Brain pericyte (primary cell): ENCODE measurements around the gene SLAIN1.
"Not testable (repeated sequence)": the region's sequence is repeated elsewhere in the genome, so short reads cannot be mapped to it uniquely, and the experiment has no call there.

ENCODE experiments used
- DNase-seq: peaks from one replicate; pipeline ENCODE4 v3.0.0-alpha.2; 2012; ENCODE audit warnings: low read depth, low spot score

The SLAIN1 gene

DNA sequence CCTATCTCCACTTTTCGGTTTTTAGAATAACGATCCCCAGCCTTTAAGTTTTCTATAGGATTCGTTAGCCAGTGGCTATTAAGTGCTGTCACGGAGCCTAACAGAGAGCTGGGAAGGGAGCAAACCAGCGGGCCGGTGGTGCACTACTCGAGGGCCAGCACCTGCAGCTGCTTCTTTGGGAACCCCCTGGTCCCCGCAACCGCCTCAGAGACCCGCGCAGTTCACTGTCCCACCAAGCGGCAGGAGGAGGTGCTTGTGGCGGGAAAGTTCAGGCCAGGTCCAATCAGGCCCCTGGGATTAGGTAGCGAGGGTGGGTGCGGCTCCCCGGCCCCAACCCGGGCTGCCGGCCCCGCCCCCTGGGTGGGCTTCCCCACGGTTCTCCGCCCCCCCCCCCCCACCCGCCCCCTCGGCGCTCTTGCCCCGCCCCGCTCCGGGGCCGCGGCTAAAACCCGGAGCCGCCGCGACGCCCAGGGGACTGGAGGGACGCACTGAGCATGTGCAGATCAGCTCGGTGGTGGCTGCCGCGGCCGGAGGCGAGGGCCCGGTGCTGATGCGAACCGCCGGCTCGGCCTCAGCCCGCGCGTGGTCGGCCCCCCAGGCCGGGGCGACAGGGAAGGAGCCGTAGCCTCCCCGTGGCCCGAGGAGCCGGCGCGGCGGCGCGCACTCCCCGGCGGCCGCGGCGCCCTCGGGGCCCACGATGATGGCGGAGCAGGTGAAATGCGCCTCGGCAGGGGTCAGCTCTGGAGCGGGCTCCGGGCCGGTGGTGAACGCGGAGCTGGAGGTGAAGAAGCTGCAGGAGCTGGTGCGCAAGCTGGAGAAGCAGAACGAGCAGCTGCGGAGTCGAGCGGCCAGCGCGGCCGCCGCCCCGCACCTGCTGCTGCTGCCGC is at the start of gene SLAIN1:
Gene SLAIN1 (plus strand): TSS at position 471 of the 887 bp plus-strand sequence. CDS start 227 bp downstream, at position 698.
- DNase-seq: no peak

DNA sequence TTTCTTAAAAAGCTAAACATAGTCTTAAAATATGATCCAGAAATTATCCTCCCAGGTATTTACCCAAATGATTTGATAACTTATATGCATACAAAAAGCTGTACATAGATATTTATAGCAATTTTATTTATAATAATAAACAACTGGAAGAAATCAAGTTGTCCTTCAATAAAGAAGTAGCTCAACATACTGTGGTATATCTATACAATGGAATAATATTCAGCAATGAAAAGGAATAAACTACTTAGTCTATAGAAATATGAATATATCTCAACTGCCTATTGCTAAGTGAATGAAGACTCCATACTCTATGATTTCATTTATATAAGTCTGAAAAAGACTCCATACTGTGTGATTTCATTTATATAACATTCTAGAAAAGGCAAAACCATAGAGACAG is 47.1 kb upstream of the SLAIN1 start:
- DNase-seq: no peak

DNA sequence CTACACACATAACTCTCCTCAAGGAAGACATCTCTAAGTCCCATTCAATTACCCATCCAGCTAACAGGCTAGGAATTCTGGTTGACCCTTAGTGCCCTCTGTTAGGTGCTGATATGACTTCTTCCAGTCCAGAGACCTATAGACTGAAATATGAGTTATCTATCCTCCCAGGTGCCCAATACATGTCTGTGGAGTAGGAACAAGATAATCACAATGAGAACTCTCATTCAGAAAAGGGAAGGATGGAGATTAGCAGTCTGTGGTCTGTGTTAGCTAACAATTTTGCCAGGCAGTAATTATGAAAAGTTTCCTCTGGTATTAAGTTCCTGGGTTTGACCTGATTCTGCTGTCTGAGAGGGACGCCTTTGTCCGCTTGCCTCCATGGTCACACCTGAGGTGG is 44.2 kb upstream of the SLAIN1 start:
- DNase-seq: no peak

DNA sequence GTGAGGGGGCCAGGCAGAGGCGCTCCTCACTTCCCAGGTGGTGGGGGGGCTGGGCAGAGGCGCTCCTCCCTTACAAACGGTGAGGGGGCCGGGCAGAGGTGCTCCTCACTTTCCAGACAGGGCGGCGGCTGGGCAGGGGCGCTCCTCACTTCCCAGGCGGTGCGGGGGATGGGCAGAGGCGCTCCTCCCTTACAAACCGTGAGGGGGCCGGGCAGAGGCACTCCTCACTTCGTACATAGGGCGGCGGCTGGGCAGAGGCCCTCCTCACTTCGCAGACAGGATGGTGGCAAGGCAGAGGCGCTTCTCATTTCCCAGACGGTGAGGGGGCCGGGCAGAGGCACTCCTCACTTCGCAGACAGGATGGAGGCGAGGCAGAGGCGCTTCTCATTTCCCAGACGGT is 37.5 kb upstream of the SLAIN1 start:
- DNase-seq: not testable (repeated sequence)

DNA sequence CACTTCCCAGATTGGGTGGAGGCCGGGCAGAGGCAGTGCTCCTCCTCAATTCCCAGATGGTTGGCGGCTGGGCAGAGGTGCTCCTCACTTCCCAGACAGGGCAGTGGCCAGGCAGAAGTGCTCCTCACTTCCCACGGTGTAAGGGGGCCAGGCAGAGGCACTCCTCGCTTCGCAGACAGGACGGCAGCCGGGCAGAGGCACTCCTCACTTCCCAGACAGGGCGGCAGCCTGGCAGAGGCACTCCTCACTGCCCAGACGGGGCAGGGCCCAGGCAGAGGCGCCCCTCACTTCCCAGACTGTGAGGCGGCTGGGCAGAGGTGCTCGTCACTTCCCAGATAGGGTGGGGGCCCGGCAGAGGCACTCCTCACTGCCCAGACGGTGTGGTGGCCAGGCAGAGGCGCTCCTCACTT is 36.6 kb upstream of the SLAIN1 start:
- no peak for DNase-seq

DNA sequence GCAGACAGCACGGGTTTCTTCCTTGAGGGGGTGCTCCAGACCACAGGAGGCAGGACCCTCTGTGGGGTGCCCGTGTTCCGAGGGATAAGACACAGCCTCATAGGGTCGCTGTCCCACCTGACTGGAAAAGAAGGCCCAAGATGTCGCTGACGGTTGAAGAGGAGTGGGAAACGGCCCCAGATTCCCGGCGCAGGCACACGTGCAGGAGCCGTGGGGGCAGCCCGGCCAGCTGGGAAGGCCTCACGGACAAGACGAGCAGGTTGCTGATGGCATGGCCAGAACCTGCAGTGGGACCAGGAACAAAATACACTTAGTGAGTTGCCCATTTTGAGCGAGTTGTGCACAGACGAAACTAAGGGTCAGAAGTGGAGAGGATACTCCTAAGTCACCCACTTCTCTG is 35.2 kb upstream of the SLAIN1 start:
- DNase-seq: not testable (repeated sequence)

DNA sequence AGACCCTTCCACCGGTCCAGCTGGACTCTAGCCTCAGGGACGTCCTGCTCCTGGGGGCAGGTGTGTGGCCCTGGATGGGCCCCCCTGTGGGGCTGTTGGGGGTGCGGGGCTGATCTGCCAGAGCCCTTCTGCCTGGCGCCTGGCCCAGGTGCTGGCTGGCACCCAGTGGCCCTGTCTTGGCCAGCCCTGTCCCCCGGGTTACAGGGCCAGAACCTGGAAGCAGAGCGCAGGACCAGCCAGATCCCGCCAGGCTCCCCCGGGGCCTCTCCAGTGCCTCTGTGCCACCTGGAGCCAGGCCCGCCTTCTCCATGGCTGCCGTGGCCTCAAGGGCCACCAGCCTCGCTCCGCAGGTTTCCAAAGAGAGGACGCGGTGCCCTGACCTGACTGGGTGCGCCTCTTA is 34.7 kb upstream of the SLAIN1 start:
- not testable (repeated sequence) for DNase-seq

DNA sequence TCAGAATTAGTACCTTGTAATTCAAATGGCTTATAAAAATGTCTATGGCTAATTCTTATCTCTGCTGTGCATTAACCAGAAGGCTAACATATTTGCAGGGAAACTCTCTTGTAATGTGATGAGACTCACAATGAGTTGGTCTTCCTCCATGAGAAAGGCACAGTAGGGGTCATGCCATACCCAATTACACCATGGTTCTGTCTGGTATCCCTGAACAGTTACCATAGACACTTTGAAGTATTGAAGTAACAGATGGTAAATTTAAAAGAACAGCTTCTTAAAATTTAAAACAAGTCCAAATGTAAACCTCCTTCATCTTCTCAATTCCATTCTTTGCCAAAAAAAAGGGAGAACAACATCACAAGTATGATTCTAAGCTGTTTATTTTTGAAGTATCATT is 22.6 kb upstream of the SLAIN1 start:
- DNase-seq: no peak

DNA sequence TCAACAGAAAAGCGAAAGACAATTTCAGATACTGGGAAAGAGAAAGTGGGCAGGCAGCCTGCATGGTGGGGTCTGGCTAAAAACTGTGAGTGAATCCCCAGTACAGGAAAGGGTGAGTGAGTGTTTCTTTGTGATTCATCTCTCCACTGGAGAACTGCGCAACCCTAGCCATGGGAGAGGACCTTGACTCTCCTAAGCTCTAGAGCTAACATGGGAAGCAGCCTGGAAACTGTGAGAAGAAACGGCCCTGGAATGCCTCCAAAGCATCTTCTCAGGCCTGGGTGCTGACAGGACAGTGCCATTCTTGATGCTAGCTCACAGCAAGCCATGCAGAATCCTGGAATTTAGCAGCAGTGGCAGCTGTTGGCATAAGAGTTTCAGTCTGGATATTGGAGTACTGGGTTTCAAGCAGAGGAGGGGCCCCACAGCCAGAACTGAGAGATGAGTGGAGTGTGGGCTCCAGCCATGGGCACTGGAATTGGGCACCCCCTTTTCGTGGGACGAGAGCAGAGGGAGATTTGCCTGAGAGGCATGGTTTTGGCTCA is 18.7 kb upstream of the SLAIN1 start:
- DNase-seq: no peak

DNA sequence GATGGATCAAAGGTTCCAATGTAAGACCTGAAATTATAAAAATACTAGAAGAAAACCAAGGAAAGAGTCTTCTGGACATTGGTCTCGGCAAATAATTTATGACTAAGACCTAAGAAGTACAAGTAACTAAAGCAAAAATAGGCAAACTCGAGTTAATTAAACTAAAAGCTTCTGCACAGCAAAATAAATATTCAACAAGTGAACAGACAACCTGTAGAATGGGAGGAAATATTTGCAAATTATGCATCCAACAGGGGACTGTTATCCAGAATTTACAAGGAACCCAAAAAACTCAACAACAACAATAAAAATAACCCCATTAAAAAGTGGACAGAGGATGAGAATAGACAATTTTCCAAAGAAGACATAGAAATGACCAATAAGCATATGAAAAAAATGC is 9.7 kb upstream of the SLAIN1 start:
- DNase-seq: no peak

DNA sequence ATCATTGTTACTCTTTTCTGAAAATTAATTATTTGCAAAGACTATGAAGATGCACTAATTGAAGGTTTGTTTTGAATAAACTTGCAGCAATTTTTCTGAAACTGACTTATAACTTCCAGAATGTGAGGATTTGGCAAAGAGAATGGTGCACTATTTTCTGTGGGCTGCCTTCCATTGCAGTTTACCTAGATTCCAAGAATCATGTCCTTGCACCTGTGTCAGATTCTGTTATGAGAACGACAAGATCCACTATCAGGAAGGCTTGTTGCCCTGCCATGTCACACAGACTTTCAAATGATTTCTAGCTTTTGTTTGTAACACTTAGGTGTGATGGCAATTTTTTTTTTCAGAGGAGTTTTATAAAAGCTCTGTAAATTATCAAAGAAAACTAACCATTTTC is 5.6 kb upstream of the SLAIN1 start:
- DNase-seq: no peak

DNA sequence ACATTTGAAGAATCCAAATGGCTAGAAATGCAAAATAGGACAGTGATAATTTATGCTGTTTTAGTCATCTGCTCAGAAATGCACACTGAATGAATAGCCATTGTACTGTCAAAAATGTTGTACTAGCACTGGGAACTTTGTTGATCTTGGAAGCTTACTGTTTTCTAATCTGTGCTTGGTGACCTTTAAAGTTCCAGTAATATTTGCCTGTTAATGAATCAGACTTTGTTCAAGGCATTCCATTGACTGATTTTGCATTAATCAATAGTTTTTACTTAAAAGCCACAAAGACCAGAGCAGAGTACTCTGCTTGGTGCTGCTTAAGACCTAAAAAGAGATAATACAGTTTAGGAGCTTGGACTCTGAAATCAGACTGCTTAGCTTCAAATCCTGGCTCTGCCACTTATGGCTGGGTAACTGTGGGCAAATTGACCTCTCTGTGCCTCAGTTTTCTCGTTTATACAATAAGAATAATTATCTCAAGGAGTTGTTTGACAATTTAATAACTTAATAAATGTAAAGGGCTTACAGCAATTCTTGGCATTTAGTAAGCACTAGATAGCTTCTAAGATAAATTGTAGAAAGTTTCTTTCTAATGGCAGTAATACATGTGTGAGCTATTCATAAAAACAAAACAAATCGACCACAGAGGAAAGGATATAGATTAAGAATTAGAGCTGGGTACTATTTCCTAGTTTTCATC is 4.6 kb upstream of the SLAIN1 start:
- no peak for DNase-seq

DNA sequence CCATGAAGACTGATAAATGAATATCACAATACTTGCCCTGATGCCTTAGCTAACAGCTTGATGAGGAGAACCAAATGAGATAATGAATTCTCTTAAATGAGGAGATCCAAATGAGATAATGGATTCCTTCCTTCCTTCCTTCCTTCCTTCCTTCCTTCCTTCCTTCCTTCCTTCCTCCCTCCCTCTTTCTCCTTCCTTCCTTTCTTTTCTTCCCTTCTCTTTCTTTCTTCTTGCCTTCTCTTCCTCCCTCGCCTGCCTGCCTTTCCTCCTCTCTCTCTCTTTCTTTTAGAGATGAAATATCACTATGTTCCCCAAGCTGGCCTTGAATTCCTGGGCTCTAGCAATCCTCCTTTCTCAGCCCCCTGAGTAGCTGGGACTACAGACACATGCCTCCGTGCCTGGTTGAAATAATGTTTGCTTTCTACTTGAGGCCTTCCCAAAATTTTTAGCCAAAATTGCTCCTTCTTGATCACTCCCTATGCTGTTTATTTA is 4.0 kb upstream of the SLAIN1 start:
- DNase-seq: no peak

DNA sequence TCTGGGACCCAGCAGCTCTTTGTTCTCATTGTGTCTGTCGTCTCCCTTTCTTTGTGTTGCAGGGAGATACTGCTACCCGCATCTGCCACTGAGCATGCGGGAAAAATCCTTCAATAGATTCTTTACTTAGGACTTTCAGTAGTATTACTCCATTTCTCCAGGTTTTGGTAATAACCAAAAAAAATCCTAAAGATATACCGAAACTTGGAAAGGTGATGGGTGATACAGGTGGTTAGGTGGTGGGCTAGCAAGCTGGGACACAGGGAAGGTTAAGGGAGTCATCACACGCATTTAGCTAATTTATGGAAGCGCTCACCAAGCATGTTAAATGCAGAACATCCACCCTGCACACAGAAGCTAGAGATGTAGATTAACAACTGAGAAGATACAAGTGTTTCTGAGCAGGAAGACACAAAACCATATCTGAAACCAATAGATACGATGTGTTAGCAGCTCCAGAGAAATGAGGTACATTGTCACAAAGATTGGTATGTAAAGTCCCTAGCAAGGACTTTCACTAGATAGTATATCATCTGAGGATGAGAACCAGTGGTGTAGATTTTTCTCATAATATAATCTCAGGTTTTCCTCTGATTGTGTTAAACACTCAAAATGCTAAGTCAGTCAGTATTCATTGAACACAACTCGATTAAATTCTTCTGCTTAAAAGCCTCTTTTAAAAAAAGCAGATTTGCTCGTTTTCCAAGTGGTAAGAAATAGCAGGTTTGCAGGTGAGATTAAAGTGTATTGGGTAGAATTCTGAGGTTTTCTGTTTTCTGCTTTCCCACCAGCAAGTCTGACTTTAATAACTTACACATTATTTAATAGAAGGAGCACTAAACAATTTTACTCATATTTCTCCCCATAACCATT is 1.2 kb upstream of the SLAIN1 start:
- DNase-seq: no peak

DNA sequence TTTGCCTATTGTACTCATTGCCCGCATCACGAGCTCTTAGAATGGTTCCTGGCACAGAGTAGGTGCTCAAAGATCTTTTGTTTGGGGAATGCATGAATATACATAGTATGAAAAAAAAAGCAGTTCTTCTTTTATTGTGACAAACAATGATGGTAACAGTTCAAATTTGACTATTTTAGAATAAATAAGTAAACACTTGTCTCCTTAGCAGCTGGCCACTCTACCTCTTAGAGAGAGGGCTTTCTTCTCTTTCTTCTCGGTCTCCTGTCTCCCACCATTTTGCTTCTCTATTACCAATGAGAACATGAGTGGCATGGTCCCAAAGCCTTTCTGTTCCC is 639 bp upstream of the SLAIN1 start:
- DNase-seq: no peak

DNA sequence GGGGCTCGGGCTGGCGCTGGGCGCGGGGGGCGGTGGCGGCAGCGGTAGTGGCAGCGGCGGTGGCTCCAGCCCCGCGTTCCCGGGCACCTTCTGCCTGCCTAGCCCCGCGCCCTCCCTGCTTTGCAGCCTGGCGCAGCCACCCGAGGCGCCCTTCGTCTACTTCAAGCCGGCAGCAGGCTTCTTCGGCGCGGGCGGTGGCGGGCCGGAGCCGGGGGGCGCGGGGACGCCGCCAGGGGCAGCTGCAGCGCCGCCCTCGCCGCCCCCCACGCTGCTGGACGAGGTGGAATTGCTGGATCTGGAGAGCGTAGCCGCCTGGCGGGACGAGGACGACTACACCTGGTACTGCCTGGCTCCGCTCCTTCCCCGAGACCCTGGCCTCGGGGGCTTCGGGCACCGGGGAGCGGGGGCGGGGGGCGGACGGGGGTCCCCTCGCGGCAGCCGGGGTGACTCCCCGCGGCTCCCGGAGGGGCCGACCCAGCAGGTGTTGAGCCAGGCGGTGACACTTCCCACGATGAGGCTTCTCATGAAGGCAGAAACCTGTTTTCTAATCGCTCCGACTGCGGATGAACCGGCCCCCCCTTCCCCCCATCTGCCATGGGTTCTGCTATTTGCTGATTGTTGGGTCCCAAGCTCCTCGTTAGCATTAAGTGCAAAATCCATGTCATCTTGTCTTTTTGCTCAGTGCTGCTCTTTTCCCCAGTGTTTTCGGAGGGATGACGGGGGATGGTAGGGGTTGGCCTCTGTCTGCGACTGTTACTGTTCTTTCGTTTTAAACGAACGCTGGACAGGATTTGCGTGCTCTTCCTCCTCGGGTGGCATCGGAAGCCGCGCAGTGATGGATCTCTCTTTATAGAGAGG is 943 bp downstream of the SLAIN1 start:
- DNase-seq: no peak

DNA sequence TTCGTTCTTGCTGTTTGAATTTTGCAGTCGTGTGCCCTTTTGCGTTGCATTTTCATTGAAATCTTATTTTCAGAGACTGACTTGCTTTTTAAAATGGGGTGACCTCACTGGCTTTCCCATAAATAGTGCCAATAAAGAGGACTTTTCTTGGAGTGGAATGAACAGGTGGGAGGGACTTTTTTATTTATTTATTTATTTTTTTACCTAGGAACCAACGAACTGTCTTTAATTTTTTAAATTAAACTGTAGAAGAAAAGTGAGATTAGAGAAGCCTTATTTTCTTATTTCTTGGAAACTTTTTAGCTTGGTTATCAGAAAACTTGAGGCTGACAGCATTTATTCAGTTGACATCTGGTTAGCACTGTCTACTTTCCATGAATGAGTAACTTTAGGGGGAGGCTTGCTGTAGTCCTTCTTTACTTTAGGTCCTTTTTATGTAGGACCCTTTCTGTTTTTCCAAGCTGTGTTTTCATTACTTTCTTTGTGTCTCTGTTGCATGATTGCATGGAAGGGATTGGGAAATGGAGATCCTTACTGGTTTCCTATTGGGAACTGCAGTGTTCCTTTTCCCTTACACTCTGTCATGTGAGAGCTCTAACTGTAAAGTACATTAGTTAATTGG is 1.7 kb downstream of the SLAIN1 start:
- DNase-seq: no peak

DNA sequence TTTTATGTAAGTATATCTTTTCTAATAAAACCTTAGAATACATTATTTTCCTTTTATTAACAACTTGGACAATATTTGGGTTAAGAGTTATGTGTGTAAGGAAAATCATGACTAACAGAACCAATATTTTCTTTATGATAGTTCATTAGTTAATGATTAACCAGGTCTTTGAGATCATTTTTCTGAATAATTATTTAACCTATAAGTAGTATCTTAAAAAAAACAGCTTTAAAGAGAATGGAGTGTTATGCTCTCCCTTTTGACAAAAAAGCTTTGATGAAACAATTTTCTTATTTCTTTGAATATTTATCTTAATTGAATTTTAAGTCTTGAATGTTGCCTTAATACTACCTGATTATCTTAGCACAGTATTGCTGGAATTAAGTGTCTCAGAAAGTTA is 3.8 kb downstream of the SLAIN1 start:
- no peak for DNase-seq

DNA sequence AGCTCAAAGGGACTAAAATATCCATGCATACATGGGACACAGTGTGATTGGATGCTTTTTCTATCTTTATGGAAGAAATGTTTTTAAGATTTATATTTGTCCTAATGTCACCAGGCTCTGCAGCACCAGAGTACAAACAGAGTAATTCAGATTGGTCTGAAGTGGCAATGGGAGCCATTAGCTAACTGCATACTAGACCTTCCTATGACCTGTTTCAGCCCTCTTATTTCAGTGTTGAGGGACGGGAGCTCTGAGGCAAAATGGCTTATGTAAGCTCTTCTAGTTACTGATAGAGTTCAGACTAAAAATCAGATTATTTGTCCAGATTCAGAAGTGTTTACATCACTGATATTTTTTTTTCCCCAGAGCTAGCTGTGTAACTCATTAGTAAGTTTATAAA is 4.9 kb downstream of the SLAIN1 start:
- DNase-seq: no peak

DNA sequence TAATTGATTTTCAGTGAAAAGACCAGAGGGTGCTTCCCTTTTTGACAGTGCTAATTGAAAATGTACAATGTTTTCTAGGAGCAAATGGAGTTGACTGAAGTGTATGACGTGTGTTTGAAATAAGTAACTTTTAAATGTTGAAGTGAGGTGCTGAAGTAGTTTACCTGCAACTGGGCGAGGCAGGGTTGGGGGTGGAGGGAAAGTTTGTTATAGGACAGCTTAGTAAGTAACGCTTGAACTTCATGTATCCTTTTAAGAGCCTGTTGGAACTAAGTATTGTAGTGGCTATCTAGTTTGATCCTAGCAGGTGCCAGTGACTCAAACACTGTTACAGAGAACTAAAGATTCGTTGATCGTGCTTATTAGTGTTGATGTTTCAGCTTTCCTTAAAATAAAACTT is 5.9 kb downstream of the SLAIN1 start:
- no peak for DNase-seq
